Measurements from ENCODE around the gene OTOGL.

- TF ChIP-seq EZH2phosphoT487 (IDR thresholded peaks at IDR 0.05; ENCODE audit: borderline replicate concordance, low read depth, low read length): no peak
- TF ChIP-seq, protein P1, sequence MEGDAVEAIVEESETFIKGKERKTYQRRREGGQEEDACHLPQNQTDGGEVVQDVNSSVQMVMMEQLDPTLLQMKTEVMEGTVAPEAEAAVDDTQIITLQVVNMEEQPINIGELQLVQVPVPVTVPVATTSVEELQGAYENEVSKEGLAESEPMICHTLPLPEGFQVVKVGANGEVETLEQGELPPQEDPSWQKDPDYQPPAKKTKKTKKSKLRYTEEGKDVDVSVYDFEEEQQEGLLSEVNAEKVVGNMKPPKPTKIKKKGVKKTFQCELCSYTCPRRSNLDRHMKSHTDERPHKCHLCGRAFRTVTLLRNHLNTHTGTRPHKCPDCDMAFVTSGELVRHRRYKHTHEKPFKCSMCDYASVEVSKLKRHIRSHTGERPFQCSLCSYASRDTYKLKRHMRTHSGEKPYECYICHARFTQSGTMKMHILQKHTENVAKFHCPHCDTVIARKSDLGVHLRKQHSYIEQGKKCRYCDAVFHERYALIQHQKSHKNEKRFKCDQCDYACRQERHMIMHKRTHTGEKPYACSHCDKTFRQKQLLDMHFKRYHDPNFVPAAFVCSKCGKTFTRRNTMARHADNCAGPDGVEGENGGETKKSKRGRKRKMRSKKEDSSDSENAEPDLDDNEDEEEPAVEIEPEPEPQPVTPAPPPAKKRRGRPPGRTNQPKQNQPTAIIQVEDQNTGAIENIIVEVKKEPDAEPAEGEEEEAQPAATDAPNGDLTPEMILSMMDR (conservative IDR thresholded peaks at IDR 0.05; ENCODE audit: low read length): no peak
Measured at GRCh38 chr12:80320121-80320678, 220.9 kb downstream of the OTOGL start.
